HG02938 (cell line): ENCODE measurements around the gene CNTNAP1.
"Not testable (repeated sequence)": the region's sequence is repeated elsewhere in the genome, so short reads cannot be mapped to it uniquely, and the experiment has no call there.

Experiments
- ATAC-seq: cut with Tn5 transposase; IDR thresholded peaks from one replicate; pipeline ENCODE4 v1.9.1; 2021; ENCODE audit warnings: mild to moderate bottlenecking, moderate library complexity; ENCODE audit not compliant: unreplicated experiment

Gene CNTNAP1

GRCh38 chr17:42681976-42682721 is at the start of gene CNTNAP1:
CNTNAP1 (plus strand) TSS chr17:42682531; CDS start chr17:42682830, 299 bp downstream.
- ATAC-seq: no peak

- ATAC-seq: no peak
Observed at GRCh38 chr17:42632949-42633444, 49.3 kb upstream of the CNTNAP1 start.

DNA sequence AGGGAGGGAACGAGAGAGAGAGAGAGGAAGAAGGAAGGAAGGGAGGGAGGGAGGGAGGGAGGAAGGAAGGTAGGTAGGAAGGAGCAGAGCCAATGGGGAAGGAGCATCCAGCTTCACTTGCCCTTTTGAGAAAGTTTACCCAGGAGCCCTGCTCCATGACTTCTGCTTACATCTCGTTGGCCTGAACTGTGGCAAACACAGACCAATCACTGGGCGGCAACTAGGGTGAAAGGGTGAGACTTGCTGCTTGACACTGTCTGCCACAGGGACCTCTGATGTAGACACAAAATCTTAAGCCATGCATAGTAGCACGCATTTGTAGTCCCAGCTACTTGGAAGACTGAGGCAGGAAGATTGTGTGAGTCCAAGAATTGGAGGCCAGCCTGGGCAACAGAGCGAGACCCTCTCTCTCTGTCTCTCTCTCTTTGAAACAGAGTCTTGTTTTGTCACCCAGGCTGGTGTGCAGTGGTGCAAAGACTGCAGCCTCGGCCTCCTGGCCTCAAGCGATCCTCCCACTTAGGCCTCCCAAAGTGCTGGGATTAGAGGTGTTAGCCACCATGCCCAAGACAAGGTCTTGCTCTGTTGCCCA is 42.7 kb upstream of the CNTNAP1 start:
- ATAC-seq: no peak

GRCh38 chr17:42640121-42640520 is 42.2 kb upstream of the CNTNAP1 start:
- no peak for ATAC-seq

DNA sequence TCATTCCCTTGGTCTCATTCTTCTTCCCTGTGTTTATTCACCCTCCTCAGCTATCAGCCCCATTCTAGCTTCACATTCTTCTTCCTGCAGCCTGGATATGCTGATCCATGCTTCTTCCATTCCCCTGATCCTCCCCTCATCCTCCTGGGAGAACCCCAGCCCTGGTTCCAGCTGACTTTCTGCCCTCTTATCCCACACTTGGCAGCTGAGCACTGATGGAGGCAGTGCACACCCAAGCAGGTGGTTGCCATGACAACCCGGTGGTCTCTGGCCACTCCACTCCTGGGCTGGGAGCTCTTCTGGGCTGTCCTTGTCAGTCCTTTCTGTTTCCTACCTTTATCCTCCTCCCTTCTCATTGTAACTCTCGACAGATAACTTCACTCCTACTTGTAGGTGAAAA is 40.0 kb upstream of the CNTNAP1 start:
- no peak for ATAC-seq

GRCh38 chr17:42647778-42648177 is 34.6 kb upstream of the CNTNAP1 start:
- ATAC-seq: no peak

GRCh38 chr17:42651392-42651791 is 30.9 kb upstream of the CNTNAP1 start:
- ATAC-seq: no peak

GRCh38 chr17:42653179-42654124 is 28.9 kb upstream of the CNTNAP1 start:
- ATAC-seq: no peak

DNA sequence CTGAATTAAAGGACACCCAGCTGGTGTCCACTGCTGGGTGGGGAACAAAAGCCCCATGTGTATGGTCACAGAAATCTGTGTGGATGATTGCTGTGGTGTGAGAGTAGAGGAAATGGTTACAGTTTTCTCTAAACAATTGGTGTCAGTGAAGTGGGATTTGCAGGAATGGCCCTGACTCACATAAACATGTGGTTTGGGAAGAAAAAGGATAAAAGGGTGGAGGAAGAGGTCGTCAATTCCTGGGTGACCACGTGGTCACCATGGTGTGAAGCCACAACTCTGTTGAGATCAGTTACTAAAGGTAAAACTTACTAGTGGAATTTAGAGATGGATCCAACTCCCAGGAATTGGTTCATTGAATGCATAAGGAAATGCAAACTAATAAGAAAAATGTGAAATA is 26.8 kb upstream of the CNTNAP1 start:
- no peak for ATAC-seq

- ATAC-seq: no peak
Observed at GRCh38 chr17:42657824-42658588, 24.3 kb upstream of the CNTNAP1 start.

GRCh38 chr17:42659079-42659931 is 23.0 kb upstream of the CNTNAP1 start, which contains the start of gene TUBG2:
TUBG2 (plus strand) TSS chr17:42659284; CDS start chr17:42659504, 220 bp downstream.
- ATAC-seq: no peak

GRCh38 chr17:42659932-42660274 is 22.4 kb upstream of the CNTNAP1 start:
- not testable (repeated sequence) for ATAC-seq

- ATAC-seq: no peak
Observed at GRCh38 chr17:42660692-42661345, 21.5 kb upstream of the CNTNAP1 start.

DNA sequence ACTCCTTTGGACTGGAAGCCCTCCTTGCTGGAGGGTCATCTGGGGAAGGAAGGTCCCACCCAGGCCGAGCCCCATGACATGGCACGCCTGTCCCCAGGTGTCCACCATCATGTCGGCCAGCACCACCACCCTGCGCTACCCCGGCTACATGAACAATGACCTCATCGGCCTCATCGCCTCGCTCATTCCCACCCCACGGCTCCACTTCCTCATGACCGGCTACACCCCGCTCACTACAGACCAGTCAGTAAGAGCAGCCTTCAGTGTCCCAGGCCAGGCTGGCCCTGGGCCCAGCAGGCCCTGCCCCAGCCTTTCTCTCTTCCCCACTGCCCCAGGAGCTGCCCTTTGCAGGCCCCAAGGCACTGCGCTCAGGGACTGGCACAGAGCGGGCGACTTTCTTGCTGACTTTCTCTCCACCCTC is 16.7 kb upstream of the CNTNAP1 start:
- ATAC-seq: no peak

DNA sequence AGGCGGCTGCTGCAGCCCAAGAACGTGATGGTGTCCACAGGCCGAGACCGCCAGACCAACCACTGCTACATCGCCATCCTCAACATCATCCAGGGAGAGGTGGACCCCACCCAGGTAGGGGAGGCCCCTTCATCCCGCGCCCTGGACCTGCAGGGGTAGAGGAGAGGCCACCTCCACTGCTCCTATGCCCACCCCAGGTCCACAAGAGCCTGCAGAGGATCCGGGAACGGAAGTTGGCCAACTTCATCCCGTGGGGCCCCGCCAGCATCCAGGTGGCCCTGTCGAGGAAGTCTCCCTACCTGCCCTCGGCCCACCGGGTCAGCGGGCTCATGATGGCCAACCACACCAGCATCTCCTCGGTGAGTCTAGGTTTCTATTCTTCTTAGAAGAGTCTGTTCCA is 16.2 kb upstream of the CNTNAP1 start:
- not testable (repeated sequence) for ATAC-seq

GRCh38 chr17:42667088-42667951 is 15.0 kb upstream of the CNTNAP1 start:
- ATAC-seq: no peak

- no peak for ATAC-seq
Observed at GRCh38 chr17:42669705-42669976, 12.7 kb upstream of the CNTNAP1 start.
